T-helper 1 cell (primary cell): ENCODE measurements around the gene TMEM141.
A peak's percentile ranks its signal among the peaks of the same experiment; 100 is the strongest.

ENCODE experiments used
- DNase-seq, 5 donors: peaks; one replicate each; pipeline ENCODE4 v3.0.0-alpha.2; 2012 to 2020
- total RNA-seq, 4 donors: gene quantifications; one replicate each; lab custom pipeline; 2026; lab: John Stamatoyannopoulos, UW

TMEM141 gene
- total RNA-seq: 4.0 to 7.0 (median 6.3) reads per million in 4 donors

- DNase-seq: peak; percentile 99 to 100 (median 100)
Measured at GRCh38 chr9:136790640-136791515, at the start of gene TMEM141. Gene TMEM141, plus strand, starts transcription at chr9:136791344. Its CDS starts 27 bp downstream, at chr9:136791371.

- peak in 1 of 5 donors; percentile 21 for DNase-seq
Measured at GRCh38 chr9:136741883-136742571, 49.1 kb upstream of the TMEM141 start.

GRCh38 chr9:136742591-136743391, 48.4 kb upstream of the TMEM141 start, which contains the start of gene LCN10:
Gene LCN10, minus strand, starts transcription at chr9:136742940. Its CDS starts 37 bp downstream, at chr9:136742903.
- no peak for DNase-seq

- no peak for DNase-seq
Measured at GRCh38 chr9:136743639-136744211, 47.4 kb upstream of the TMEM141 start.

- DNase-seq: no peak
Measured at GRCh38 chr9:136744773-136745172, 46.4 kb upstream of the TMEM141 start.

- peak in 1 of 5 donors; percentile 9 for DNase-seq
Measured at GRCh38 chr9:136745389-136746154, 45.6 kb upstream of the TMEM141 start.

- DNase-seq: peak in 1 of 5 donors; percentile 7
Measured at GRCh38 chr9:136746155-136746490, 45.0 kb upstream of the TMEM141 start.

GRCh38 chr9:136746621-136747020, 44.5 kb upstream of the TMEM141 start:
- peak in 1 of 5 donors; percentile 9 for DNase-seq

GRCh38 chr9:136747161-136748060, 43.7 kb upstream of the TMEM141 start:
- no peak for DNase-seq

GRCh38 chr9:136748201-136748600, 42.9 kb upstream of the TMEM141 start, which contains the start of gene LCN6:
Gene LCN6, minus strand, starts transcription at chr9:136748525. Its CDS starts 42 bp downstream, at chr9:136748483.
- DNase-seq: no peak

- DNase-seq: no peak
Measured at GRCh38 chr9:136748666-136749611, 42.2 kb upstream of the TMEM141 start.

GRCh38 chr9:136750526-136750925, 40.6 kb upstream of the TMEM141 start:
- DNase-seq: peak in 1 of 5 donors; percentile 57

- no peak for DNase-seq
Measured at GRCh38 chr9:136751244-136751643, 39.9 kb upstream of the TMEM141 start.

GRCh38 chr9:136751814-136752213, 39.3 kb upstream of the TMEM141 start:
- DNase-seq: no peak

- no peak for DNase-seq
Measured at GRCh38 chr9:136753371-136754058, 37.6 kb upstream of the TMEM141 start.

- no peak for DNase-seq
Measured at GRCh38 chr9:136754059-136754572, 37.0 kb upstream of the TMEM141 start.

- DNase-seq: no peak
Measured at GRCh38 chr9:136754626-136755301, 36.4 kb upstream of the TMEM141 start.
